HG03571 (cell line): ENCODE results near the gene SMAD3.

ENCODE experiments used
- ATAC-seq: cut with Tn5 transposase; IDR thresholded peaks from one replicate; pipeline ENCODE4 v1.9.1; 2021; ENCODE audit not compliant: unreplicated experiment

Gene SMAD3

DNA sequence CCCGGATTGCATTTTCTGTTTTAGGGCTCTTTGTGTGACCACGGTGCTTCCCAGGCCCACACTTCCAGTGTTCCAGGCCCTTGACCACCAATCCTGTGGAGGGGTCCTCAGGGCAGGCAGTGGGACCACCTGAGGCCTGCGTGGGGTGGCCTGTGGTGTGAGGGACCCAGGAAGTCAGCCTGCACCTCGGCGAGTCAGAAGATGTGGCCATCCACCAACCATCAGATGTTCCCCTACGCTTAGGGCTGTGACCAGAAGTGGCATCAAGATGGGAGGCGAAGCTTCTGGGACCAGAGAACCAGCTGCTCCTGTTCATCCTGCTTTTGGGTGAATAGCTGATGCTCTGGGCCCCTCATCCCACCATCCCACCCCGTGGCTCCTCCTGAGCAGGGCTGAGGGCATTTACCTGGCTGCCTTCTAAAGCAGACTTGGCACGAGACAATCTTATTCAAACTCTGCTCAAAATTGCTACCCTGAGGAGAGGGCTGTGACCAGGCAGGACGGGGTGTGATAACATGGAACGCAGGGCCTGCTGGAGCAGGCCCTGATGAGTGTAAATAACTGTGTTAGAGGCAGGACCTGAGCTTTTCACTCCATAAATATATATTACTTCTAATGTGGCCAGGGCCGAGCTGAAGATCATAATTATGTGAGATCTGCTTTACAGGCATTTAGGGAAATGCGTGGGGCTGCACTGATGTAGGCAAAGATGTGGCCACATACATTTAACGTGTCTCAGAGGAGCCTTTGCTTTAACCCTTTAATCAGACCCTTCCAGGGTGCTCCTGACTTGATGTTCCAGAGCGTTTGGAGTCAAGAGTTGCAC is 28.8 kb downstream of the SMAD3 start:
- ATAC-seq = no peak

DNA sequence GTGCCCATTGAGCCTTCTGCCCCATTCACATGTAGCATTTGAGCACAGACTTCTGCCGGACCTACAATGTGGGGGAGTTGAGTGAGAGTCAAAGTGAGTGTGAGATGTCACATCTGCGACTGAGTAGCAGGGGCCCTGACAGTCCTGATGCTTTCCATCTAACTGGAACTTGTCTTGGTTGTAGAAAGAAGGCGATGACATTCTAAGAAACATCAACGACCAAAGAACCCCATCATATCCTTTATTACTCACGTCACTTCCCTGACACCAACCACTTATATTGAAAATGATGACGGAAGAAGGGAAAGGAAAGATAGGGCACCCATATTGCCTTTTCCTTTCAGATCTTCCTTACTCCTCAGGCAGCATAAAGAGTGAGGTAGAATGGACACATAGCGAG is 30.5 kb downstream of the SMAD3 start:
- ATAC-seq = no peak

GRCh38 chr15:67096546-67097294 is 31.3 kb downstream of the SMAD3 start:
- no peak for ATAC-seq

DNA sequence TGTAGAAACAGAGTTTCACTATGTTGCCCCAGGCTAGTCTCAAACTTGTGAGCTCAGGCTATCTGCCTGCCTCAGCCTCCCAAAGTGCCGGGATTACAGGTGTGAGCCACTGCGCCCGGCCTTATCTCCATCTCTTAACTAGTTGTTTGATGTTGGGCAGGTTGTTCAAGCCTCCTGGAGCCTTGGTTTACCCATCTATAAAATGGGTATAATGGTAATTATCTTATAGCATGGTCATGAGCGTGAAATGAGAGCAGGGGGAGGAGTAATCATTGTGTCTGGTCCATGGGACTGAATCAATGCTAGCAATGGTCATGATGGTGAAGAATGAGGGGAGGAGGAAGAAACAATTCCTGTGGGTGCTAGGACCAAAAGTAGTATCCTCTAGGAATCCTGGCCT is 32.0 kb downstream of the SMAD3 start:
- no peak for ATAC-seq

DNA sequence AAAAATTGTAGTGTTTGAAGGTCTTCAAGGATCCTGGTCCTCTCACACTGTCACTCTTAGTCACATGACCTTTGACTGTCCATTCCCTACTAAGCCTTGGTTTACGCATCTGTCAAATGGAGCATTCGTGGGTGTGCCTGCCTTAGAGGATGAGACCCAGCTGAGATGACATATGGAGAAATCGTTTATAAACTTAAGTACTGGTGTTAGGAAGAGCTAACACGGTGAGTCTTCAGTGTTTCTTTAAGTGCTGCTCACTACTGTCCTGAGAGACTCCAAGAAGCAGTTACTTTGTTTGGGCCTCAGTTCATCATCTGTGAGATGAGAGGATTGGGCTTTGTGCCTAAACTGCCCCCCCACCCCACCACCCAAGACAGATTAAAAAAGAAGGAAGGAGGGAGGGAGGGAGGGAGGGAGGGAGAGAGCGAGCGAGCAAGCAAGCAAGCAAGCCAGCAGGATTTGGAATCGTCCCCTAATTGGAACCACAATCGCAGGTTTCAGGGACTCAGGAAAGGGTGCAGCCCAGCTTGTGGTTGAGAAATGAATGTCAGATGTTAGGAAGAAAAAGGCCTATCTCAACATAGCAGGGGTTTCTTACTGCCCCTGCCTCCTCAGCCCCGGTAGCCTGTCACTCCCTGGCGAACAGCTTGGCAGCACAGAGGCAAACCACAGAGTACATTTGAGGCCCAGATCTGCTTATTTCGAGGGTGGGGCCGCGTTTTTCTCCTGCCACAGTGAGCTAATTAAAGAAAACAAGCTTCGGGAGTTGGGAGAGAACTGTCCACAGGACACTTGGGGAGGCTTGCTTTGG is 32.7 kb downstream of the SMAD3 start:
- no peak for ATAC-seq

GRCh38 chr15:67098768-67099282 is 33.4 kb downstream of the SMAD3 start:
- no peak for ATAC-seq

DNA sequence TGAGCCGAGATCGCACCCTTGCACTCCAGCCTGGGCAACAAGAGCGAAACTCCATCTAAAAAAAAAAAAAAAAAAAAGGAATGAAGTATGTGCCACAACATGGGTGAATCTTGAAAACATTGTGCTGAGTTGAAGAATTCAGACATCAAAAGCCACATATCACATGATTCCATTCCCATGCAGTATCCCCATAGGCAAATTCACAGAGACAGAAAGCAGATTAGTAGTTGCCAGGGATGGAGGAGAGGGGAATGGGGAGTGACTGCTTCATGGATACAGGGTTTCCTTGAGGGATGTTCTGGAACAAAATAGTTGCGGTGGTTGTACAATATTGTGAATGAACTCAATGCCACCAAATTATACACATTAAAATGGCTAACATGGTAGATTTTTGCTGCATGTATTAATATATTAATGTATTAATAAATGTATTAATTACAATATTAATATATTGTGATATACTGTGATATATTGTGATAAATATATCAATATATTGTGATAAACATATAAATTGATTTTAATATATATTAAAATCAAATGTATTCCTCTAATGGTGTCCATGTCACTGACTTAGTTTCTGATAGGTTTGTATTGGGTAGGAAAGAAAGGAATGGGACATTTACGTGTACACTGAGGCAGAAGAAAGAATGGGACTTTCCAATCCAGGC is 34.9 kb downstream of the SMAD3 start:
- no peak for ATAC-seq

DNA sequence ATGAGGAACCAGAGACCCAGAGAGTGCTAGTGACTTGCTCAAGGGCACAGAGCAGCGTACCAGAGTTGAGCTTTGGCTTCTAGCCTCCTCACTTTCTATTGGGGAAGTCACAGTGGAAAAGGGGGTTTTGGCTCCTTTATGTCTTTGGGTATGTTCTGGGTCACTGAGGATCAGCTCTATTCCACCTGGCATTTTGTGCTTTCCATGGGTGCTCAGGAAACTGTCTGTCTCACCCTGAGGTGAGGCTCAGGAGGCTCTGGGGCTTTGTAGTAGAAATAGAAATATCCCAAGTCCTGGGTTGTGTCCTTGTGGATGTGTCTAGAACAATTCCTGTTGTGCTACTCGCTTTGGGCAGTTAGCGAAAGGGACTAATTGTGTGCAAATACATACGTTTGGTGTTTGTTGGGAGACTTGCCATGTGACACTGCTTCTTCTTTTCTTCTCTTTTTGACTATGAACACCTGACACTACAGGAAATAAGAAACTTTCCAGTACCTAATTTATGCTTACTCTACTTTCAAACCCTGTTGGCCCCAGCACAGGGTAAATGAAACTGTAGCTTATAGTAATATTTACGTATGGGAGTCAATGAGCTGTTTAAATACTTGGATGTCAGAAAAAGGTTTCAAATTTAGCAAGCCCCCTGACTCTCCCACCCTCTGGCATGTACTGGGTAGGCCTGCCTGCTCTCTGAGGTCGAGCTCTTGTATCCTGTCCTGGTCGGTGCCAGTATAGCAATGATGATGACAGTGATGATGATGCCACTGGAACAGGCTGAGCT is 35.6 kb downstream of the SMAD3 start:
- ATAC-seq = peak; percentile 69

- peak; percentile 36 for ATAC-seq
Observed at GRCh38 chr15:67101911-67102598, 36.7 kb downstream of the SMAD3 start.

- no peak for ATAC-seq
Observed at GRCh38 chr15:67102599-67102929, 37.2 kb downstream of the SMAD3 start.

DNA sequence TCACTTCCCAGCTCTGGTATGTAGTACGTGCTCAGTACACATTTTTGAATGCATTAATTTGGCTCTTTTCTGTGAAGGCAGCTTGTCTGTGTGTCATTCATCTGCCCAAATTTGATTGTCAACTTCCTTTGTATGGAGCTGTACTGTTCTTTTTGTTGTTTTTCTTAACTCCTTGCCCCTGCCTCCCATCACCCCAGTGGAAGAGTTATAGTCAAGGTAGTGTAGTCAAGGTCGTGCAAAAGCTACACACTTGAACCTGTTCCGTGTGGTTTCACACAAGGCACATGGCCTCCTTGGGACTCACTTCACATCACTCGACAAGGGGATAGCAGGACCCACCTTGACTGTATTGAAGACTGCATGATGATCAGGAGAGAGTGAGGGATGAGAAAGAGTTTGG is 37.6 kb downstream of the SMAD3 start:
- no peak for ATAC-seq

DNA sequence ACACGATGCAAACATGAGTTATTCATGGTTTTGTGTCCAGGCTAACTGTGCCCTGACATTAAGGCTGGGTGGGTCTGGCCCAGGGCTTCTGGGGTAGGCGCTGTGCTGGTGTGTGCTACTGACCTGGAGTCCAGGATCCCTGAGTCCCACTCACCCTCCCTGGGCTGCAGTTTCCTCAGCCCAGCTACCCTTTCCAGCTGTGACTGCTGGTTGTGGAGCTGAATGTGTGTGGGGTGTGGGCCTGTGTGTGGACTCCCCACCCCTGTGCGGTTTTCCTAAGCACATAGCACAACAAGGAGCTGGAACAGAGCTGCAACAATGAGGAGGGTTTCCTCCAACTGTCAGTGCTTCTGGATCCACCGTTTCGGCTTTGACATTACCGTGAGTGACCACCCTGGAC is 38.0 kb downstream of the SMAD3 start:
- ATAC-seq = no peak

- ATAC-seq = no peak
Observed at GRCh38 chr15:67103869-67104268, 38.5 kb downstream of the SMAD3 start.

GRCh38 chr15:67104510-67104909 is 39.1 kb downstream of the SMAD3 start:
- no peak for ATAC-seq

DNA sequence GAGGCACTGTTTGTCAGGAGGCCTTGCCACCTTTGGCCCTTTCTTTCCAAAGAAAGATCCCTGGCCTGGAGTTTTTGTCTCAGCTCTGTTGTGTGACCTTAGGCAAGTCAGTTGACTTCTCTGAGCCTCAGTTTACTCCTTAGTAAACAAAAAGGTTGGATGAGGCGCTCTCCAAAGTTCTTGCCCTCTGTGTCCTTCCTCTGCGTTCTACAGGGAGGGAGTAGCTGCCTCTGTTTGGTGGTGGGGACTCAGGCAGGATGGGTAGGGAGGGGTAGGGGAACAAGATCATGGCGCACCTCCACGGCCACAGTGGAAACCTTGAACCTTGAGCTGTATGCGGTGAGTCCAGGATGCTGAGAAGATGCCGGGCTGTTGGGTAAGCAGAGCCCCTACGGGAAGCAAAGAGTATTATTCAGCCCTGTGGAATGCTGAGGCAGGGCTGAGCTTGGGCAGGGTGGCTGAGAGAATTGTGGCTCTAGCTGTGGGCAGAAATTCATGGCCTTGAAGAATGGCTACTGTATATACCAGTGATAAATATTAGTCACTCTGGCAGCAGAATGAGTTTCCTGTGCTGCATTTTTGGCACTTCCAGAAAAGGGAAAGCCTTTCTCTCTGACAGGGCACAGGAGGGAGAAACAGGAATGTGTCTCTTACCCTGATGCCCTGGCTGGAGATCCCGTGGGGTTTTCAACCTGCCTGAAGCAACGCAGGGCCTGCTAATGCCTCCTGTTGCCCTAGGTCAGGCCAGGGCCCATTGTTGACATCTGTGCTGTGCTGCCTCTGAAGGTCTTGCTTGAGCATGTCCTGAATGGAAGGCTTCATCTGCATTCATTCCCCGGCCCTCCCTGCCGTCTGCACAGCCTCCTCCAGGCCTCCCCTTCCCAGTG is 39.9 kb downstream of the SMAD3 start:
- no peak for ATAC-seq

GRCh38 chr15:67105991-67106763 is 40.8 kb downstream of the SMAD3 start:
- no peak for ATAC-seq

- ATAC-seq = no peak
Observed at GRCh38 chr15:67106764-67107013, 41.3 kb downstream of the SMAD3 start.
